ENCODE results near the gene PDZD8.

DNA sequence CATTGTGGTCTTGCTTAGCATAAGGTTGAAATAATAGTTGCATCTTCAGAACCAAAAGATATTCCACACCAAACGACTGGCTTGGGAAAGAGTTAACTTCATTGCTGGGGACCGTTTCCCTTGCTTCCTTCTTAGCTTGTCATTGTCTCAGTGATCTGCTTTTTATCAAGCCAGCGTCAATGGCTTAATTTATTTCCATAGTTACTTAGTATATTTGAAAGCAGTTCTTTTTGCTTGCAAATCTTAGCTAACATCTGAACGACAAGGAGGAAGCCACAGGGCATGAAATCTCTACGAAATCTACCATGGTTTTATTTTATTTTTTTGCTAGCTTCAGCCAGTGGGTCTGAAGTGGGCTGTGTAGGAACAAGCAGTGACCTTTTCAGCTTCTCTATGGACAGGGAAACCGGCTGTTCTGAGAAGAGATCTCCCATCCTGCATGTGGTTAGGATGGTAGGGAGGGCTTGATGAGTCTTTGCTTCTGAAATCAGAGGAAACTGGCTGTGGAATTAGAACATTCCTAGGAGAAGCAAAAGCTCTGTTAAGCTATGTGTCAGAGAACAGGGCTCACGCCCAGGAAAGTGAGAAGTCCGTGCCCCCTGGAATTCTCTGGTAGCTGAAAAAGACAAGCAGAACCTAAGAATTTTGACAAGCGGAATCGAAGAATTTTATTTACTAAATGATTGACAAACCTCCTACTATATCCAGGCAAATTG, 126.3 kb downstream of the PDZD8 start:
- no peak for TF ChIP-seq EZH2 (IDR thresholded peaks at IDR 0.05; ENCODE audit: borderline replicate concordance, low read length)
- TF ChIP-seq, protein P1, sequence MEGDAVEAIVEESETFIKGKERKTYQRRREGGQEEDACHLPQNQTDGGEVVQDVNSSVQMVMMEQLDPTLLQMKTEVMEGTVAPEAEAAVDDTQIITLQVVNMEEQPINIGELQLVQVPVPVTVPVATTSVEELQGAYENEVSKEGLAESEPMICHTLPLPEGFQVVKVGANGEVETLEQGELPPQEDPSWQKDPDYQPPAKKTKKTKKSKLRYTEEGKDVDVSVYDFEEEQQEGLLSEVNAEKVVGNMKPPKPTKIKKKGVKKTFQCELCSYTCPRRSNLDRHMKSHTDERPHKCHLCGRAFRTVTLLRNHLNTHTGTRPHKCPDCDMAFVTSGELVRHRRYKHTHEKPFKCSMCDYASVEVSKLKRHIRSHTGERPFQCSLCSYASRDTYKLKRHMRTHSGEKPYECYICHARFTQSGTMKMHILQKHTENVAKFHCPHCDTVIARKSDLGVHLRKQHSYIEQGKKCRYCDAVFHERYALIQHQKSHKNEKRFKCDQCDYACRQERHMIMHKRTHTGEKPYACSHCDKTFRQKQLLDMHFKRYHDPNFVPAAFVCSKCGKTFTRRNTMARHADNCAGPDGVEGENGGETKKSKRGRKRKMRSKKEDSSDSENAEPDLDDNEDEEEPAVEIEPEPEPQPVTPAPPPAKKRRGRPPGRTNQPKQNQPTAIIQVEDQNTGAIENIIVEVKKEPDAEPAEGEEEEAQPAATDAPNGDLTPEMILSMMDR (IDR thresholded peaks at IDR 0.05; ENCODE audit: low read length): no peak

All from OCI-LY1 (cell line).